HFF-Myc (cell line): ENCODE data around the gene TRAF7.
A peak's percentile ranks its signal among the peaks of the same experiment; 100 is the strongest.

ENCODE experiments used
- DNase-seq: peaks from one replicate; pipeline ENCODE4 v3.0.0-alpha.2; 2011; ENCODE audit warnings: low read depth; ENCODE audit errors: extremely low read depth
- H3K4me3 ChIP-seq: replicated peaks from 2 replicates; pipeline ENCODE4 v1.5.1; 2011; ENCODE audit warnings: low read depth, mild to moderate bottlenecking, control low read depth, low read length
- CTCF ChIP-seq: IDR thresholded peaks from 2 replicates; pipeline ENCODE4 v1.5.1; 2012; ENCODE audit warnings: mild to moderate bottlenecking, low read depth, low read length, control low read depth; ENCODE audit errors: missing control alignments

Gene TRAF7

GRCh38 chr16:2205104-2205966, 49.8 kb downstream of the TRAF7 start, which contains the start of gene MLST8:
Gene MLST8 (plus strand): TSS chr16:2205454. CDS start chr16:2206086, 632 bp downstream.
- peak; percentile 49 for DNase-seq
- no peak for TF ChIP-seq CTCF
- peak within 1 kb of the TSS; percentile 84 for H3K4me3 ChIP-seq

GRCh38 chr16:2205967-2206313, 50.4 kb downstream of the TRAF7 start:
- peak overlapping the region; percentile 84 for H3K4me3 ChIP-seq
- no peak for TF ChIP-seq CTCF
- DNase-seq: no peak

GRCh38 chr16:2206420-2206779, 50.8 kb downstream of the TRAF7 start:
- no peak for TF ChIP-seq CTCF
- no peak for DNase-seq
- H3K4me3 ChIP-seq: peak overlapping the region; percentile 84

- no peak for DNase-seq
- peak overlapping the region; percentile 84 for H3K4me3 ChIP-seq
- TF ChIP-seq CTCF: no peak
Measured at GRCh38 chr16:2206780-2207433, 51.3 kb downstream of the TRAF7 start.

- TF ChIP-seq CTCF: no peak
- H3K4me3 ChIP-seq: no peak overlapping the region
- no peak for DNase-seq
Measured at GRCh38 chr16:2207872-2208271, 52.3 kb downstream of the TRAF7 start.

GRCh38 chr16:2208308-2208707, 52.7 kb downstream of the TRAF7 start:
- no peak for TF ChIP-seq CTCF
- no peak overlapping the region for H3K4me3 ChIP-seq
- no peak for DNase-seq
